ENCODE measurements around the gene DZIP1L.

The DZIP1L gene

DNA sequence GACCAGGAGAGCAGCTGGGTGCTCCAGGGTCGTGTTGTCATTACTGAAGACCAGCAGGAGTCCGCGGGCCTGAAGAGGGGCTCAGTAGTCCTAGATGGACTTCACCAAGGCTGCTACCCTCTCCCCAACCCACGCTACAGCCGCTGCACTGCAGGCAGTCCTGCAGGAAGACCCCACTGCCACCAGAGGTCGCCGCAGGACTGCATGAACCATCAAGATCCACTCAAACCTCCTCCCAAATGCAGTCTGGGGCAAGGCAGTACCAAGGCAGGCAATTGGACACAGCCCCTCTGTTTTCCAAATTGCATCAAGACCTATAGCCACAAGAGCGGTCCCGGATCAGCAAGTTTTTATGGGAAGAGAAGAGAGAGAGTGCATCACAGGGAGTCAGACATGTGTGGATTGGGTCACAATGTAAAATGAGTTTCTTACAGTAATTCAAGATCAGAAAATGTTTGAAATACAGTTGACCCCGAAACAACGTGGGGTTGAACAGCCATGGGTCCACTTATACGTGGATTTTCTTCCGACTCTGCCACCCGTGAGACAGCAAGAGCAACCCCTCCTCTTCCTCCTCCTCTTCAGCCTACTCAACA, 46.7 kb downstream of the DZIP1L start:
- peak; percentile 82 for DNase-seq (ENCODE audit: low spot score)

DNA sequence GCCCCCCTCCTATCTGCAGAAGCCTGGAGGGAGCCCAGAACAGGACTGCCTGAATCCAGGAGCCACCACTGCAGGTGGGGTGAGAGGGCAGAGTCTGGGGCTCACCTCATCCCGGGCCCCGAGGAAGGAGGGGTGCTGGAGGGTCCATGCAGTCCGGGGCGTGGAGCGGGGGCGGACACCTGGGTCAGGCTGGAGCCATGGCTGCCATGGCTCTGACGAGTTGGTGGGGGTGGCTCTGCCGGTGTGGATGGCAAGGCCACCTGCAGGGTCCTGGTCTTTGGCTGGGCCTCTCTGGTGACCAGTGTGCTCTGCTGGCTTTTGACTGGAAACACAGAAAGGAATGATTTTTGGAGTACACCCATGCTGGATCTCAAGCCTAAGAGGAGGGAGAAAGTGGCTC, 47.4 kb downstream of the DZIP1L start:
- no peak for DNase-seq (ENCODE audit: low spot score)

DNA sequence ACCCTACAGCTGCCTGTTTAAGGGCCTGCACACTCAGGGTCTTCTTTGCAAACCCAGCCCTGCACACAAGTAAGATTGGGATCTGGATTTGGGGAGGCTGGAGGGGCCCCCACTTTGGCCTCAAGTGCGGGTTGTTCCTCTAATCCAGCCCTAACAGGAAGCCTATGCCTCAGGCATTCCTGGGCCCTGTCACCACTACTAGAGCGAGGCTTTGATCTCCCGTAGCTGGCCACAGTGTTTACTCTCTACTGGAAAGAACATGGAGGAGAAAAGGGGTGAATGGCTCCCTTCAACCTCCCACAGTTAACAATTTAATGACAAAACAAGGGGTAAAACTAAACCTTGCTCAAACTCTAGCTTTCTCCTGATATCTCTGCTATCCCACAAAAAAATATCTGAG, 48.4 kb downstream of the DZIP1L start:
- no peak for DNase-seq (ENCODE audit: low spot score)

GRCh38 chr3:138066383-138066782, 49.0 kb downstream of the DZIP1L start:
- no peak for DNase-seq (ENCODE audit: low spot score)

GRCh38 chr3:138065949-138066348, 49.5 kb downstream of the DZIP1L start:
- DNase-seq (ENCODE audit: low spot score) = no peak

GRCh38 chr3:138063416-138063815, 52.0 kb downstream of the DZIP1L start:
- no peak for DNase-seq (ENCODE audit: low spot score)

GRCh38 chr3:138062626-138063025, 52.8 kb downstream of the DZIP1L start:
- DNase-seq (ENCODE audit: low spot score) = no peak

- DNase-seq (ENCODE audit: low spot score) = no peak
Observed at GRCh38 chr3:138062037-138062436, 53.4 kb downstream of the DZIP1L start.

DNA sequence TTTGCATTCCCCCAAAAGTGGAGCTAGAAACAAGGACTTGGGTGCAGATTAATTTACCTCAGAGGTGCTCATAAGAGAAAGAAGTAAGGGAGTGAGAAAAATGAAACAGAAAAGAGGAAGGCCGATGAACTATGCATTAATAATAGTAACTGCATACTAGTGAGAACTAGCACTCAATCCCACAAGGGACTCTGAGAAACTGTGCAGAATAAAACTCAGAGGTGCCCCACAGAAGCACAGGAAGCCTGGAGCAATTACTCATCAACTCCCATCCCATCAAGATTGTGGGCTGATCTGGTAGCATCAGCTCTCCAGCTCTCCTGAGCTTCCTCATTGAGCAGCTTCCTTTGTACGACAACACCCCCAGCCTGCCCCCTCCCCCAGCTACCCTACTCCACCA, 54.6 kb downstream of the DZIP1L start:
- DNase-seq (ENCODE audit: low spot score) = no peak

DNA sequence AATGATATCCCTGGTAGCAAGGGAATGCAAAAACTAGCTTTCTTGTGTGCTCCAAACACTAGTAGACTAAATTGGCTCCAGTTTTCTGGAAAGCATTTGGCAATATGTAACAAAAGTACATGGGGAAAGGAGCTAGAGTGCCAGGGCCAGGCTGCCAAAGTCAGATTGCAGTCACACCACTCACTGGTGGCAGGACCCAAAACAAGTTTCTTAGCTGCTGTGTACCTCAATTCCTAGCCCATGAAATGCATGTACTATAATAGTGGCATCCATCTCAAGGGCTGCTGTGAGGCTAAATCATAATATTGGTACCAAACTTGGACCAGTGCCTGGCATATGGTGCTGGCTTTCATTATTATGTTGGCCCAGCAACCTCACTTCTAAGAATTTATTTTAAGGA, 56.1 kb downstream of the DZIP1L start:
- peak; percentile 2 for DNase-seq (ENCODE audit: low spot score)

DNA sequence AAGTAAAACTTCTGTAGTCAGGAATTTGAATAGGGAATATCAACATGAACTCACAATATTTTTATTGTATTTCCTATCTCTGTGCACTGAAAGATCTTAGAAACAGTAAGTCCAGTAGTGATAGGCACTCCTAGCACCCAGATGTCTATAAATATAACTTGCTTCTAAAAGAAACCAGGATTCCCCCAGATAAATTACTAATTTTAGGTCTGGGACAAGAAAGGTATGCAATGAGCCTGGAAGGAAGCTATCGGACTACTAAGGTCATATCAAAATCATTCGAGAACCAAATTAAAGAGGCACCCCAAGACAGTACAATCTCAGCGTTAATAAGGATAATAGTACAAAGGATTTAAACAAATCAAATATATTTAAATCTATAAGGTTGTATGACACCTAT, 58.0 kb downstream of the DZIP1L start:
- DNase-seq (ENCODE audit: low spot score) = no peak

DNA sequence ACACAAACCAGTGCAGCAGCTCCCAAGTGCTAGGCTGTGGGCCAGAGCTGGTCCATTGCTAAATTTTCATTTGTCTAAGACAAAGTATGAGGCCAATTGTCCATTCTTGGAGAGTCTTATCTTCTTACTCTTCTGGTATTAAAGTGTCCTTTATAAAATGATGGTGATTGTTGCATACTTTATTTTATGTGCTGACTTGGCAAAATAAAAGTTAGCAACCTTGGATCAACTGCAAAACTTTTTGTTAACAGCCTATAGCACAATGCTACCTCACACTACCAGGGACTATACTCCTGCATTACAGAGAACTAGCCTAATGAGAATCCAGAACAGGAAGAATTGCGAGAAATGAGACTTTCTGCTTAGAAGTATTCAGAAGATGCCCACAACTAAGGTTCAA, 61.4 kb downstream of the DZIP1L start:
- no peak for DNase-seq (ENCODE audit: low spot score)

- DNase-seq (ENCODE audit: low spot score) = peak; percentile 63
Observed at GRCh38 chr3:138051947-138052802, 63.2 kb downstream of the DZIP1L start.

DNA sequence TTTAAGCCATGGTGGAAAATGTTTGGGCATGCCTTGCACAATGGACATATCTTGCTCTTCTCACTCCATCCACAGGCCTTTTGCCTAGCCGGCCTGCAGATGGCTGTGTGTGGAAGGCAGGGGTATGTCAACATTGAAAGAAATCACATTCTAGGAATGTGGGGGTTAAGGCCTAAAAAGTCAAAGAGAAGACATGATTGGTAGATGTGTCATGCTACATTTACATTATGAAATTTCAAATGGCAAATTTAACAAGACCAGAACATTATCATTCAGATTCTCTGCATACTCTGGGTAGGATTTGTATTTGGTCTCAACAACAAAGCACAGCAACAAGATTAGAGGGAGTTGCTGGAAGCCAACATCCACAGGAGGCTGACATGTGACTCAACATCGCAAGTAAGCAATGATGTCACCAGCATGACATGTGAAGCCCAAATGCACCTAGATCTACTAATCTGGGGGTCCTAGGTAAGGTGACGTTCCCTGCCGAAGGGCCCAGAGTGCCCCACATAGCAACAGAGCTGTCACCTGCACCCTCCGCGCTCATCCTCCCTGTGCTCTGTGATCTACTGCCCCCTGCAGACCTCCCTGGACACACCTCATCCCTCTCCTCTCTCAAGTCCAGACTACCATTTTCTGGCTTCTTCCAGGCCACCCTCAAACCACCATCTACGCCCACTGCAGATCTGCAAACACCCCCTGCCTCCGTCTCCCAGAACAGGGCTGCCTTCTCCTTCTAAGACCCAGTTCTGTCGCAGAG, 66.1 kb downstream of the DZIP1L start:
- no peak for DNase-seq (ENCODE audit: low spot score)

- DNase-seq (ENCODE audit: low spot score) = no peak
Observed at GRCh38 chr3:138047596-138048158, 67.7 kb downstream of the DZIP1L start.

DNA sequence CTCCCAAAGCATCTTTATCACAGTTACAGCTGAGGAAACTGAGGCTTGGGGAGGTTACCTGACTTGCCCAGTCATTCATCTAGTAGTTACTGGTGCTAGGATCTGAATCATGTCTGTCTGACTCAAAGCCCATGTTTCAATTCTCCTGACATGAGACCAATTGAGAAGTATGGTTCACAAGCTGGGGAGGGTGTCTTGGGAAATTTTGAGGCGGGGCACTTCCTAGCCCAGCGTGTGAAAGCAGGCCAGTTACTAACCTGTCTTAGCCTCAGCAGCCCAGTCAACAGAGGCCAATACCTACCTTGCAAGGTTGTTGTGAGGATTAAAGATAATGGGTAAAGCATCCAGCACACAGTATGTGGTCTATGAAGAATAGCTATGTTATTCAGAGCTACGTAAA, 68.5 kb downstream of the DZIP1L start:
- DNase-seq (ENCODE audit: low spot score) = no peak

- DNase-seq (ENCODE audit: low spot score) = no peak
Observed at GRCh38 chr3:138046085-138046484, 69.3 kb downstream of the DZIP1L start.

DNA sequence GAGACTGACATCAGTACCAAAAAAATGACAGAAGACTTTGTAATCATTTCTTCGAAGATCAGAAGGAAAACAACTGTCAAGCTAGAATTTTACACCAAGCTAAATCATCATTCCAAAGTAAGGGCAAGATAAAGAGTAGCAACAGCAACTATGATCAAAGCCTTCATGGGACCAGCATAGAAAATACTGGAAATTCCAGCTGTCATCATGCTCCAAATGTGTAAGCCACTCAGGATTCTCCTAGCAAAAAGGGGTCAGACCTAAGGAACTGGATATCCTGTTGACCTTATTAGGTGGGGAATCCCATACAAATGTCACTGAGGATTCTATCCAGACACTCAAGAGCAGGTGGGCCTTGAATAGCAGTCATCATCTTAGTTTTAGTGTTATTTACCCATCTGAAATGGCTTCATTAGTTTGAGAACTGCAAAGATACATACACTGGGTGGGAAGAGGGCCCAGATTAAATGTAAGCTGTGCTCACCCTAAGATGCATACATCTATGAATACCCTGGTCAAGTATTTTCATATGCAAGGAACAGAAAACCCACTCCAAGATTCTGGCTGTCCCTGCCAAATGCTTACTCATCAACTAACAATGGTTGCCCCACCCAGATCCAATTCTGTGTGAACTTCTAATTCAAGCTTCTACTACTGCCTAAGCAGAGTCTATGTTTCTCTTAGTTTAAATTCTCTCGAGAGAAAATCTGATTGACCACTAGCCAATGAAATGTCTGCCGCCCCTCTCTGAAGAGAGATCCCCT, 72.0 kb downstream of the DZIP1L start:
- DNase-seq (ENCODE audit: low spot score) = no peak

- no peak for DNase-seq (ENCODE audit: low spot score)
Observed at GRCh38 chr3:138042043-138042442, 73.4 kb downstream of the DZIP1L start.

GRCh38 chr3:138038725-138039462, 76.5 kb downstream of the DZIP1L start:
- DNase-seq (ENCODE audit: low spot score) = no peak

DNA sequence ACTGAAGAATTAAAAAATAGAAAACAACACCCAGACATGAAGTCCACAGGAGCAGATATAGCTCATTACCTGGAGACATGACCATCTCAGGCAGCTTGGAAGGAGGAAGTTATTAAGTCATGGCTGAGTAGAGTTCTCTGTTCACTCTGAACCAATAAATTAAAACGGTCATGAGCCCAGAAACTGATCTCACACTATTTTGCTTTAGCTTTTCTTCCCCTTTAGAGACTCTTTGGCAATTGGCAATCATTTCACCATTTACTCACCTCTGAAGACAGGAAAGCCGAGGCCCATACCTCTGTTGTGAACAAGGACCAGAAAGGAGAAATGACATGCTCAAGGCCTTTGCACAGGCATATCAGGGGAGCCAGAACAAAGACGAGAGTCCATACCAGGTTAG, 78.8 kb downstream of the DZIP1L start:
- DNase-seq (ENCODE audit: low spot score) = no peak

Measured in cerebellar cortex (tissue), 1 donor.